ENCODE data around the gene ZNF423. TPM values are rescaled to one million over a fixed set of nuclear protein-coding genes. Genes with fewer than 3 reads are reported as not detected.

ZNF423 gene
- total RNA-seq, 1 donor from 2014 or later = 10.6 TPM

DNA sequence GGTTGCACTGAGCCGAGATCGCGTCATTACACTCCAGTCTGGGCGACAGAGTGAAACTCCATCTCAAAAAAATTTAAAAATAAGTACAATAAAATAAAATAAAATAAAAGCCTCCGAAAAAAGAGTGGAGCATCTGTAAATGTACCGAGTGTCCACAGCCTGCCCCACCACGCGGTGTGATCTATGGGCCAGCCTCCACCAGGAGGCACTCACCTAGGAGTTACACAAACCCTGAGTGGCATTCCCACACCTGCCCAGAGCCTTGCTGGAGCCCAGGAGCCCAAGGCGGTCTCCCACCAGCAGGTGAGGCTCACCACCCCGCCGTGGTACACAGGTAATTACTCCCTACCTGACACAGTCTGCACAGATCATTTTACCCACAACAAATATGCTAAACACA, 183.2 kb downstream of the ZNF423 start:
- Histone ChIP-seq H3K4me2 (ENCODE audit: low read length) (no peak overlapping the region), H4K20me1 (ENCODE audit: insufficient read depth, low read length) (no peaks in the 10 kb centered on the region), H3K36me3 (ENCODE audit: insufficient read depth, low read length) (no peaks in the 10 kb centered on the region), H3K27ac (ENCODE audit: low read depth, low read length) (no peak overlapping the region), H3K4me1 (ENCODE audit: insufficient read depth, low read length) (no peaks in the 10 kb centered on the region), H3K79me2 (ENCODE audit: insufficient read depth, low read length) (no peaks in the 10 kb centered on the region), H3K4me3 (ENCODE audit: insufficient read depth, low read depth, low read length) (no peak overlapping the region), H2AFZ (ENCODE audit: low read depth, low read length) (no peak overlapping the region), H3K9ac (ENCODE audit: low read length) (no peak overlapping the region), H3K27me3 (ENCODE audit: insufficient read depth, low read length) (no peaks in the 10 kb centered on the region), H3K9me3 (ENCODE audit: insufficient read depth, low read depth, low read length) (no peaks in the 10 kb centered on the region)
- DNase-seq (ENCODE audit: low read depth) (no peak), FAIRE-seq (no peak)
- Mint-ChIP-seq H3K4me1 (ENCODE audit: low read depth, unreplicated experiment) (no peaks in the 10 kb centered on the region), H3K36me3 (ENCODE audit: low read depth, unreplicated experiment) (no peaks in the 10 kb centered on the region), H3K9me3 (ENCODE audit: unreplicated experiment) (no peaks in the 10 kb centered on the region), H3K27me3 (ENCODE audit: low read depth, unreplicated experiment) (no peaks in the 10 kb centered on the region), H3K4me3 (ENCODE audit: unreplicated experiment) (no peak overlapping the region), H3K27ac (ENCODE audit: unreplicated experiment) (no peak overlapping the region)
- TF ChIP-seq EZH2 (IDR thresholded peaks at IDR 0.05; ENCODE audit: insufficient read depth, low read length) (no peak), CTCF (IDR thresholded peaks at IDR 0.05; ENCODE audit: insufficient read depth, low read depth, low read length) (no peak)

- no peaks in the 10 kb centered on the region for H3K27me3 Mint-ChIP-seq (ENCODE audit: low read depth, unreplicated experiment)
Measured at GRCh38 chr16:49671333-49671732, 184.6 kb downstream of the ZNF423 start.

More at GRCh38 chr16:49671333-49671732, 184.6 kb downstream of the ZNF423 start:
- DNase-seq (ENCODE audit: low read depth) (no peak), FAIRE-seq (no peak)
- H3K36me3 Mint-ChIP-seq (ENCODE audit: low read depth, unreplicated experiment) = no peaks in the 10 kb centered on the region
- H3K9me3 Mint-ChIP-seq (ENCODE audit: unreplicated experiment) = no peaks in the 10 kb centered on the region
- no peak overlapping the region for H3K4me3 Mint-ChIP-seq (ENCODE audit: unreplicated experiment)
- Histone ChIP-seq H3K4me3 (ENCODE audit: insufficient read depth, low read depth, low read length) (no peak overlapping the region), H2AFZ (ENCODE audit: low read depth, low read length) (no peak overlapping the region), H3K9ac (ENCODE audit: low read length) (no peak overlapping the region), H3K27me3 (ENCODE audit: insufficient read depth, low read length) (no peaks in the 10 kb centered on the region), H4K20me1 (ENCODE audit: insufficient read depth, low read length) (no peaks in the 10 kb centered on the region), H3K4me1 (ENCODE audit: insufficient read depth, low read length) (no peaks in the 10 kb centered on the region), H3K9me3 (ENCODE audit: insufficient read depth, low read depth, low read length) (no peaks in the 10 kb centered on the region), H3K79me2 (ENCODE audit: insufficient read depth, low read length) (no peaks in the 10 kb centered on the region), H3K36me3 (ENCODE audit: insufficient read depth, low read length) (no peaks in the 10 kb centered on the region), H3K27ac (ENCODE audit: low read depth, low read length) (no peak overlapping the region), H3K4me2 (ENCODE audit: low read length) (no peak overlapping the region)
- no peaks in the 10 kb centered on the region for H3K4me1 Mint-ChIP-seq (ENCODE audit: low read depth, unreplicated experiment)
- TF ChIP-seq CTCF (IDR thresholded peaks at IDR 0.05; ENCODE audit: insufficient read depth, low read depth, low read length) (no peak), EZH2 (IDR thresholded peaks at IDR 0.05; ENCODE audit: insufficient read depth, low read length) (no peak)
- H3K27ac Mint-ChIP-seq (ENCODE audit: unreplicated experiment) = no peak overlapping the region

Measured in astrocyte (in vitro differentiated cells and primary cell).